IMR-90 (cell line): Measurements from ENCODE around the gene MAPK9. TPM values are rescaled to one million over a fixed set of nuclear protein-coding genes. Genes with fewer than 3 reads are reported as not detected.

Experiments
- ATAC-seq: fragments of 200-7000 bp; cut with Tn5 transposase; 2 replicates; pipeline ENCODE4 v1.9.1; 2020; ENCODE audit warnings: low read depth, mild to moderate bottlenecking, moderate library complexity
- BruUV-seq: library from RNA; stranded (reverse); fragments of 400-500 nt; replicated peaks from 2 replicates; lab custom pipeline; 2021; lab: Mats Ljungman, UMichigan
- CTCF ChIA-PET: fragments of 300-600 bp; formaldehyde crosslinking; extraction: SDS; loops from one replicate; lab custom pipeline; 2021; ENCODE audit warnings: antibody characterized with exemption; lab: Yijun Ruan, JAX
- POLR2A ChIA-PET: fragments of 300-600 bp; sonication (Branson Sonifier 250); formaldehyde crosslinking; loops from one replicate; lab custom pipeline; 2022; ENCODE audit warnings: antibody characterized with exemption; ENCODE audit not compliant: unreplicated experiment; lab: Charles Lee
- DNase-seq: peaks from one replicate; pipeline ENCODE4 v3.0.0; 2013
- H2AFZ ChIP-seq: replicated peaks from 2 replicates; pipeline ENCODE3; 2013; ENCODE audit warnings: low read length, mild to moderate bottlenecking; ENCODE audit not compliant: poor library complexity
- H2AK5ac ChIP-seq: 2 replicates; pipeline ENCODE4 v1.6.1; 2013; ENCODE audit warnings: low read depth, low read length, inconsistent platforms
- H2AK9ac ChIP-seq: replicated peaks from 2 replicates; pipeline ENCODE3; 2013; ENCODE audit warnings: mild to moderate bottlenecking, low read depth, low read length, moderate library complexity; ENCODE audit not compliant: poor library complexity
- H2BK120ac ChIP-seq: 2 replicates; pipeline ENCODE4 v1.6.1; 2013; ENCODE audit warnings: low read depth, low read length, inconsistent platforms
- H2BK15ac ChIP-seq: 3 replicates; pipeline ENCODE4 v1.6.1; 2013; ENCODE audit warnings: low read depth, low read length, inconsistent platforms
- H2BK20ac ChIP-seq: 2 replicates; pipeline ENCODE4 v1.6.1; 2013; ENCODE audit warnings: low read depth, mild to moderate bottlenecking, inconsistent platforms, low read length, moderate library complexity
- H2BK5ac ChIP-seq: 2 replicates; pipeline ENCODE4 v1.6.1; 2013; ENCODE audit warnings: mild to moderate bottlenecking, low read depth, low read length, inconsistent platforms; ENCODE audit not compliant: poor library complexity, severe bottlenecking
- H3K14ac ChIP-seq: replicated peaks from 2 replicates; pipeline ENCODE4 v1.6.1; 2013; ENCODE audit warnings: low read depth, low read length, inconsistent platforms
- H3K18ac ChIP-seq: 2 replicates; pipeline ENCODE4 v1.6.1; 2013; ENCODE audit warnings: low read depth, low read length, control low read depth
- H3K23ac ChIP-seq: 2 replicates; pipeline ENCODE4 v1.6.1; 2013; ENCODE audit warnings: low read depth, low read length, inconsistent platforms
- H3K27ac ChIP-seq: 2 replicates; pipeline ENCODE4 v1.5.1; 2013; ENCODE audit warnings: mild to moderate bottlenecking, control low read depth, low read length; ENCODE audit not compliant: insufficient read depth
- H3K27me3 ChIP-seq: 2 replicates; pipeline ENCODE4 v1.6.1; 2013; ENCODE audit warnings: low read length; ENCODE audit not compliant: control insufficient read depth, insufficient read depth
- H3K36me3 ChIP-seq: 2 replicates; pipeline ENCODE4 v1.6.1; 2013; ENCODE audit warnings: low read length, mixed read lengths; ENCODE audit not compliant: control insufficient read depth, insufficient read depth
- H3K4ac ChIP-seq: 2 replicates; pipeline ENCODE4 v1.6.1; 2013; ENCODE audit warnings: low read depth, low read length, inconsistent platforms
- H3K4me1 ChIP-seq: 2 replicates; pipeline ENCODE4 v1.6.1; 2013; ENCODE audit warnings: low read length, mixed read lengths; ENCODE audit not compliant: control insufficient read depth, insufficient read depth
- H3K4me2 ChIP-seq: 2 replicates; pipeline ENCODE4 v1.6.1; 2013; ENCODE audit warnings: low read depth, mild to moderate bottlenecking, control low read depth, low read length, moderate library complexity
- H3K4me3 ChIP-seq: 2 replicates; pipeline ENCODE4 v1.5.1; 2013; ENCODE audit warnings: low read depth, mild to moderate bottlenecking, control low read depth, low read length, moderate library complexity; ENCODE audit not compliant: insufficient read depth
- H3K56ac ChIP-seq: 2 replicates; pipeline ENCODE4 v1.6.1; 2013; ENCODE audit warnings: low read length, inconsistent platforms; ENCODE audit not compliant: insufficient read depth; ENCODE audit errors: extremely low read depth
- H3K79me1 ChIP-seq, 2 experiments: 2 replicates each; pipeline ENCODE4 v1.6.1; 2013; ENCODE audit warnings: low read length in 2 of 2, inconsistent platforms in 1 of 2, low read depth in 1 of 2
- H3K9ac ChIP-seq: 2 replicates; pipeline ENCODE4 v1.6.1; 2013; ENCODE audit warnings: low read depth, low read length, control low read depth
- H3K9me1 ChIP-seq: 2 replicates; pipeline ENCODE4 v1.6.1; 2013; ENCODE audit warnings: low read length, inconsistent platforms; ENCODE audit not compliant: insufficient read depth
- H3K9me3 ChIP-seq: 2 replicates; pipeline ENCODE4 v1.6.1; 2013; ENCODE audit warnings: low read length; ENCODE audit not compliant: control insufficient read depth, insufficient read depth
- H4K20me1 ChIP-seq: 2 replicates; pipeline ENCODE4 v1.6.1; 2013; ENCODE audit warnings: low read length, inconsistent platforms; ENCODE audit not compliant: insufficient read depth
- H4K5ac ChIP-seq: 2 replicates; pipeline ENCODE4 v1.6.1; 2013; ENCODE audit warnings: mild to moderate bottlenecking, low read depth, low read length, control low read depth
- H4K8ac ChIP-seq, 2 experiments: 2 replicates each; pipeline ENCODE4 v1.6.1; 2013; ENCODE audit warnings: low read depth in 2 of 2, low read length in 2 of 2, control low read depth in 1 of 2, inconsistent platforms in 1 of 2
- H4K91ac ChIP-seq: 2 replicates; pipeline ENCODE4 v1.6.1; 2013; ENCODE audit warnings: low read depth, low read length, inconsistent platforms; ENCODE audit not compliant: insufficient read depth
- BHLHE40 ChIP-seq: fragments of 150-350 bp; IDR thresholded peaks from 2 replicates; pipeline ENCODE4 v1.6.1; 2016; ENCODE audit warnings: mild to moderate bottlenecking, low read depth, low read length
- CHD1 ChIP-seq: IDR thresholded peaks from 2 replicates; pipeline ENCODE4 v1.6.1; 2012; ENCODE audit warnings: low read depth, low read length, improper control_type of control experiment
- ELK1 ChIP-seq: fragments of 150-350 bp; IDR thresholded peaks from 2 replicates; pipeline ENCODE4 v1.6.1; 2016; ENCODE audit warnings: low read depth, mild to moderate bottlenecking, low read length, moderate library complexity, borderline replicate concordance
- RAD21 ChIP-seq: IDR thresholded peaks from 2 replicates; pipeline ENCODE4 v1.6.1; 2012; ENCODE audit warnings: low read length, improper control_type of control experiment
- WGBS, 2 experiments: methylation state at CpG; one replicate each; pipeline versions ENCODE4 v1.1.5 to v1.1.7; 2013; ENCODE audit warnings: missing lambda C conversion rate in 2 of 2; ENCODE audit not compliant: insufficient read length in 1 of 2; ENCODE audit errors: extremely low coverage in 2 of 2; 5-methylcytosine and 5-hydroxymethylcytosine counted together
- dilution Hi-C: fragments of 300-500 bp; cut with HindIII; formaldehyde crosslinking; loops from one replicate; pipeline ENCODE4 v1.14.3; 2018; ENCODE audit warnings: low sequenced_read_pairs; ENCODE audit not compliant: unreplicated experiment
- in situ Hi-C: fragments of 300-500 bp; cut with MboI; formaldehyde crosslinking; loops from 3 replicates; pipeline ENCODE4 v1.14.3; 2019; ENCODE audit warnings: low sequenced_read_pairs, inconsistent platforms, mixed read lengths
- intact Hi-C: fragments of 100-400 bp; cut with micrococcal nuclease; formaldehyde crosslinking; loops from 2 replicates; pipeline ENCODE4 v1.10.0; 2022
- polyA plus RNA-seq, 3 experiments: library from polyadenylated mRNA; depleted of rRNA; stranded (reverse); fragments of >200 nt; gene quantifications; 2 replicates each; pipeline ENCODE4 v1.2.3, GENCODE V29; 2012; ENCODE audit warnings: low replicate concordance in 1 of 3
- total RNA-seq: library from RNA; depleted of rRNA; stranded (reverse); fragments of >200 nt; gene quantifications from 2 replicates; pipeline ENCODE4 v1.2.3, GENCODE V29; 2012
- TF ChIP-seq, protein P1 (sequence below): conservative IDR thresholded peaks from 2 replicates; pipeline ENCODE4 v1.5.1; 2012; ENCODE audit warnings: mild to moderate bottlenecking, low read depth, low read length, improper control_type of control experiment

MAPK9 gene
- total and polyA plus RNA-seq, 2 of the 4 experiments (the other 2 are of a cell fraction) = 22.9 to 23.3 TPM

GRCh38 chr5:180201051-180201987 is 90.6 kb downstream of the MAPK9 start:
- H2AK5ac ChIP-seq = no peak overlapping the region
- no peaks in the 10 kb centered on the region for H3K4me1 ChIP-seq
- no peak overlapping the region for H3K4me3 ChIP-seq
- H2AFZ ChIP-seq = no peak overlapping the region
- no peaks in the 10 kb centered on the region for H3K9me3 ChIP-seq
- H2BK120ac ChIP-seq = no peak overlapping the region
- H3K9me1 ChIP-seq = no peaks in the 10 kb centered on the region
- no peaks in the 10 kb centered on the region for H3K79me1 ChIP-seq
- no peak overlapping the region for H3K14ac ChIP-seq
- no peak for ATAC-seq
- WGBS, 2 experiments = 100% methylated on average over 3 of the region's 23 CpGs; no CpG with 5 or more reads in 1 of the 2 experiments
- no peaks in the 10 kb centered on the region for H4K20me1 ChIP-seq
- DNase-seq = no peak
- H3K18ac ChIP-seq = no peak overlapping the region
- H3K56ac ChIP-seq = no peak overlapping the region
- no peak overlapping the region for H3K4me2 ChIP-seq
- dilution Hi-C loops = no loop called here
- H3K23ac ChIP-seq = no peak overlapping the region
- TF ChIP-seq RAD21 (peak; percentile 32), CHD1 (no peak), ELK1 (no peak), BHLHE40 (no peak)
- TF ChIP-seq, protein P1, sequence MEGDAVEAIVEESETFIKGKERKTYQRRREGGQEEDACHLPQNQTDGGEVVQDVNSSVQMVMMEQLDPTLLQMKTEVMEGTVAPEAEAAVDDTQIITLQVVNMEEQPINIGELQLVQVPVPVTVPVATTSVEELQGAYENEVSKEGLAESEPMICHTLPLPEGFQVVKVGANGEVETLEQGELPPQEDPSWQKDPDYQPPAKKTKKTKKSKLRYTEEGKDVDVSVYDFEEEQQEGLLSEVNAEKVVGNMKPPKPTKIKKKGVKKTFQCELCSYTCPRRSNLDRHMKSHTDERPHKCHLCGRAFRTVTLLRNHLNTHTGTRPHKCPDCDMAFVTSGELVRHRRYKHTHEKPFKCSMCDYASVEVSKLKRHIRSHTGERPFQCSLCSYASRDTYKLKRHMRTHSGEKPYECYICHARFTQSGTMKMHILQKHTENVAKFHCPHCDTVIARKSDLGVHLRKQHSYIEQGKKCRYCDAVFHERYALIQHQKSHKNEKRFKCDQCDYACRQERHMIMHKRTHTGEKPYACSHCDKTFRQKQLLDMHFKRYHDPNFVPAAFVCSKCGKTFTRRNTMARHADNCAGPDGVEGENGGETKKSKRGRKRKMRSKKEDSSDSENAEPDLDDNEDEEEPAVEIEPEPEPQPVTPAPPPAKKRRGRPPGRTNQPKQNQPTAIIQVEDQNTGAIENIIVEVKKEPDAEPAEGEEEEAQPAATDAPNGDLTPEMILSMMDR = peak; percentile 13; the same call in 1 of the 2 replicates
- no peak overlapping the region for H3K27ac ChIP-seq
- H4K91ac ChIP-seq = no peak overlapping the region
- no peak overlapping the region for H2BK5ac ChIP-seq
- H3K27me3 ChIP-seq = 0 out of 2 replicates have a peak, but pooled peaks cover 4% of the 10 kb centered on the region
- no peak overlapping the region for H4K8ac ChIP-seq
- no peak overlapping the region for H3K4ac ChIP-seq
- H2AK9ac ChIP-seq = no peak overlapping the region
- CTCF ChIA-PET = no interaction called here
- H3K9ac ChIP-seq = no peak overlapping the region
- no peak overlapping the region for H2BK20ac ChIP-seq
- in situ Hi-C loops = no loop called here
- H3K36me3 ChIP-seq = no peaks in the 10 kb centered on the region
- intact Hi-C loops = loop anchor here (10.0 kb wide), 1 partner anchor 403 kb away; no protein-coding TSS in a partner anchor
- no peak overlapping the region for H4K5ac ChIP-seq
- POLR2A ChIA-PET = no interaction called here
- H2BK15ac ChIP-seq = no peak overlapping the region
- BruUV-seq = no TSS peak
